Measurements from ENCODE around the gene GLYATL3.

GLYATL3 gene

DNA sequence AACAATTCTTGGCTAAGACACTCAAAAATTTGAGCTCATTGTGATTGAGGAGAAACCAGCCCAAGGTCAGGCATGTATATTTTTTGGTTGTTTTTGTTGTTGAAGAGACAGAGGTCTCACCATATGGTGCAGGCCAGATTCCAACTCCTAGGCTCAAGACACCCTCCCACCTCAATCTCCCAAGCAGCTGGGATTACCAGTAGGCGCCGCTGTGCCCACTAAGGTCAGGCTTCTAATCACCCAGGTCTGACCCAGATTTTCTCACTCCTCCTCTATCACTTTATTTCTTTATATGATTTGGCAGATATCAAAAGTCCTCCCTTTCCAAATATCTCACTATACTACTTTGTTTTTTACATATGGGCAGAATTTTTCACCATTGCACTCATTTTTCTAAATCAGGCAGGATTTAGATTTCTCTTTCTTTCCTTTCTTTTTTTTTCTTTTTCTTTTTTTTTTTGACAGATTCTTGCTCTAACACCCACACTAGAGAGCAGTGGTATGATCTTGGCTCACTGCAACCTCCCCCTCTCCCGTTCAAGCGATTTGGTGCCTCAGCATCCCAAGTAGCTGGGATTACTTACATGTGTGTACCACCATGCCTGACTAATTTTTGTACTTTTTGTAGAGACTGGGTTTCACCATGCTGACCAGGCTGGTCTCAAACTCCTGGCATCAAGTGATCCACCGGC lies 49.0 kb downstream of the GLYATL3 start:
- DNase-seq, result no peak

DNA sequence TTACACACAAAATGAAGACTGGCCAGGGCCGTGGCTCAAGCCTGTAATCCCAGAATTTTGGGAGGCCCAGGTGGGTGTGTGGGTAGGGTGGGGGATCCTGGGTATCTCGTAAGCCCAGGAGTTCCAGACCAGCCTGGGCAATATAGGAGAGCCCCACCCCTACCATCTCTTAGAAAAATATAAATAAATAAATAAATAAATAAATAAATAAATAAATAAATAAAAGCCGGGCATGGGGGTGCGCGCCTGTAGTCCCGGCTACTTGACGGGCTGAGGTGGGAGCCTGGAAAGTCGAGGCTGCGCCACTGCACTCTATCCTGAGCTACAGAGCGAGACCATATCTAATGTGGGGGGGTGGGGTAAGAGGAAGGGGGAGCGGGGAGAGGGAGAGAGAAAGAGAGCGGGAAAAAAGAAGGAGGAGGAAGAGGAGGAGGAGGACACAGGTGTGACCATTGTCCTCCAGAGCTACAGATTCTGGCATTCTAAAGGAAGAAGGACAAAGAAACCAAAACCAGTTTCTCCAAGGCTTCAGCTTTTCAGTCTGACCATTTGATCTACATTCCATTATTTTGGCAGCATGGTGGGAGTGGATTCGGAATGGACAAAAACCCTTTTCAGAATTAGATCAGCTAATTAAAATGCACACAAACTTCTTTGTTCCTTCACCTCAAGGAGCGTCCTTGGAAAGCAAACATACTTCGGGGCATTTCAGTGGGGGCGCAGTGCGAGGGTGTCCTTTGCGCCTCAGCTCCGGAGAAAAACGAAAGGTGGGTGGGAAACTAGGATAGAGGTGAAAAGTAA lies 50.2 kb downstream of the GLYATL3 start:
- DNase-seq, result no peak

GRCh38 chr6:49550492-49551077 lies 50.9 kb downstream of the GLYATL3 start, which contains the start of gene C6orf141:
C6orf141 (plus strand) TSS chr6:49550668; CDS start chr6:49550793, 125 bp downstream.
- DNase-seq, result no peak

DNA sequence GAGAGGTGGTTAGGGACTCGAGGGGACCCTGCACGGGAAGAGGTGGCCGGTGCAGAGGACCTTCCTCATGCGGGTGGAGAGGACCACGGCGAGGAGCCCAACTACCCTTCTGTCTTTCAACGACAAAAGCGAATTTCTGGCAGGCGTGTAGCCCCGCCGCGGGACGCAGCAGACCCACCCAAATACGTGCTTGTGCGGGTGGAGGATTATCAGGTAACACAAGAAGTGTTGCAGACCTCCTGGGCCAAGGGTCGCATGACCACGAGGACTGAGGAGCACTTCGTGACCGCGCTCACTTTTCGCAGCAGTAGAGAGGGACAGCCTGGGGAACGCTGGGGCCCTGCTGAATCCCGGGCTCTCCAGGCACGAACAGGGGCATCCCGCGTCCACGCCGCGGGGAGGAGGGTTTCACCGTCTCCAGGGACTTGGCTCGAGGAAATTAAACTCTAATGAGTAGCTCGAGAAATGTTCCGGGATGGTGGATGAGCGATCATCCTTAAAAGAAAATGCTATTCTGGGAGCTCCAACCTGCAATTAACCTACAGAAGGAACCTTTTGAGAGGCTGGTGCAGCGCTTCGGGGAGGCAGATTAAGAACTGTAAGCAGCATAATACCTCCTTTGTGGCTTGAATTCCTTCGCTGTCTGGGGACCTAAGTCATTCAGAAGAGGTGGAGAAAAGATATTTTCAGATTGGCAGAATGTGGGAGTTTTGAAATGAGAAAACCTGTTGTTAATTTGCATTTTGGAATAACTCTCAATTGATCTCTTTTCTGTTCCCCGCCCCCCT lies 51.5 kb downstream of the GLYATL3 start:
- no peak for DNase-seq

- no peak for DNase-seq
Observed at GRCh38 chr6:49551866-49552129, 52.1 kb downstream of the GLYATL3 start.

DNA sequence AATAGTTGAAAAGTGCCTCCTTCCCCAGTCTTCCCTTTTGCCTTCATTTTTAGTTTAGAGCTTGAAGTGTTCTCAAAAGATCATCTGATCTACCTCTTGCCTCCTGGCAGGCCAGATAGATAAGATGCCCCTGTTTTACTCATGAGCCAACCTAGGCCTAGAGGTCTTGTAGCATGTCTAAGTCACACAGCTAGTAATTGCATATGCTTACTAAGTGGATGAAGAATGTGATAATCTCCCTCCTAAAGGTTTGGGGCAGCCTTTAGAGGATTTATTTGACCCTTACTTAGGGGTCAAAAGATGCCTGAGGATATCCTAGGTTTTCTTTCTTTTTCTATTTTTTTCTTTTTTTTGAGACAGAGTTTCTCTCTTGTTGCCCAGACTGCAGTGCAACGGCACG lies 52.9 kb downstream of the GLYATL3 start:
- peak; percentile 33 for DNase-seq

- peak; percentile 48 for DNase-seq
Observed at GRCh38 chr6:49553384-49553783, 53.7 kb downstream of the GLYATL3 start.

DNA sequence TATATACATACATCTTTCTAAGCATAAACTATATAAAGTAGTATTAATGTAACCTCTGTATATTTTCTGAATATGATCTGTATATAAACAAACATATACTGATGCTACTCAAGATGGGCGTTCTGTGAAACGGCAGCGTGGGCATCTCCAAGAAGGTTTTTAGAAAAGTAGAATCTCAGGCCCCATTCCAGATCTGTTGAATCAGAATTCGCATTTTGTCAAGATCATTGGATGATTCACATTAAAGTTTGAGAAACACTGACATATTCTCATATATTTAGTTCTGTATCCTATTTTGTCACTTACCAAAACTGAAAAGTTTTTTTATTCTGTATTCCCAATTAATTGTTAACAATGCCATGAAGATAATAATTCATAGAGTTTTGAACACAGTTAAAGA lies 56.2 kb downstream of the GLYATL3 start:
- no peak for DNase-seq

GRCh38 chr6:49556429-49556837 lies 56.7 kb downstream of the GLYATL3 start:
- DNase-seq, result peak; percentile 80

DNA sequence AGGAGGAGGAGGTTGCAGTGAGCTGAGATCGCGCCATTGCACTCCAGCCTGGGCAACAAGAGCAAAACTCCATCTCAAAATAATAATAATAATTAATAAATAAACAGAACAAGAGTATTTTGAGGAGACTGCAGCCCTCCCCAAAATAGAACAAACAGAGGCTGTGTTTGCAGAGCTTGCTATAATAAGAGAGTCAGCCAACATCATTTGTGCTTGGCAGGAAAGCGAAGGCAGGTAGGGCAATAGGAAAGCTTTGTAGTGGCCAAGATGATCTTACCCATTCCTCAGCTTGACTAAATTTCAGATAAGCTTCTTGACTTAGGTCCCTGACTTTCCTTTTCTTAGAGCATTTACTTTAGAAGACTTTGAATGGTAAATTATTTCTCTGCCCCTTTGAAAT lies 57.5 kb downstream of the GLYATL3 start:
- no peak for DNase-seq

GRCh38 chr6:49558238-49558637 lies 58.5 kb downstream of the GLYATL3 start:
- no peak for DNase-seq

GRCh38 chr6:49563006-49563886 lies 63.5 kb downstream of the GLYATL3 start:
- no peak for DNase-seq

- DNase-seq, result no peak
Observed at GRCh38 chr6:49564552-49564951, 64.8 kb downstream of the GLYATL3 start.

GRCh38 chr6:49565261-49565660 lies 65.5 kb downstream of the GLYATL3 start:
- no peak for DNase-seq

- peak; percentile 45 for DNase-seq
Observed at GRCh38 chr6:49565855-49566254, 66.1 kb downstream of the GLYATL3 start.

DNA sequence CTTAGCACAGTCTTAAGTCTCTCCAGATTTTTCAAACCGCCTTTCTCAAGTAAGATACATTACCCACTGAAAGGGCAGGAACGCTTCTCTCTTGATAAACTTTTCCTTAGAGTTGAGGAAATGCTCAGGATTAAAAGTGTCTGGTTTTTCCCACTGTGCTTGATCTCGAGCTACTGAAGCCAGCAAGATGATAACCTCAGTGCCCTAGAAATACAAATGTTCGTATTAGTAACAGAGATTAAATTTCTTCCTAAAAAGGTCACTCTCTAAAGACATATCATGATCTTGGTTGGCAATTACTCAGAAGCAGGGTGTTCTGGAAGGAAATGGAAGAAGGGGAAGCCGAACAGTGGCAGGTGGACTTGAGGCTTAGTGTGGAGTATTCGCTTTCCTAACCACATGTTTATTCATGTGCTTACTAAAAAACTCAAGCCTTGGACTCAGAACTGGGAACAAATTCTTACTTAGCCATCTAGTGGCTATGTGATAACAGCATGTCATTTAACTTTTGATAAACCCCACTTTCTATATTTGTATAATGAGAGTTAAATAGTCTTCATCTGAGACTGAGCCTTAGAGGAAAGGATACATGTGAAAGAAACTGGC lies 70.9 kb downstream of the GLYATL3 start:
- DNase-seq, result no peak

- DNase-seq, result peak; percentile 33
Observed at GRCh38 chr6:49576618-49577017, 76.9 kb downstream of the GLYATL3 start.

Measured in NCI-H226 (cell line).